Measurements from ENCODE around the gene CCDC78. TPM values are rescaled to one million over a fixed set of nuclear protein-coding genes. Genes with fewer than 3 reads are reported as not detected.

Gene CCDC78
- total RNA-seq: 0.26 and 0.76 TPM in 2 replicates

DNA sequence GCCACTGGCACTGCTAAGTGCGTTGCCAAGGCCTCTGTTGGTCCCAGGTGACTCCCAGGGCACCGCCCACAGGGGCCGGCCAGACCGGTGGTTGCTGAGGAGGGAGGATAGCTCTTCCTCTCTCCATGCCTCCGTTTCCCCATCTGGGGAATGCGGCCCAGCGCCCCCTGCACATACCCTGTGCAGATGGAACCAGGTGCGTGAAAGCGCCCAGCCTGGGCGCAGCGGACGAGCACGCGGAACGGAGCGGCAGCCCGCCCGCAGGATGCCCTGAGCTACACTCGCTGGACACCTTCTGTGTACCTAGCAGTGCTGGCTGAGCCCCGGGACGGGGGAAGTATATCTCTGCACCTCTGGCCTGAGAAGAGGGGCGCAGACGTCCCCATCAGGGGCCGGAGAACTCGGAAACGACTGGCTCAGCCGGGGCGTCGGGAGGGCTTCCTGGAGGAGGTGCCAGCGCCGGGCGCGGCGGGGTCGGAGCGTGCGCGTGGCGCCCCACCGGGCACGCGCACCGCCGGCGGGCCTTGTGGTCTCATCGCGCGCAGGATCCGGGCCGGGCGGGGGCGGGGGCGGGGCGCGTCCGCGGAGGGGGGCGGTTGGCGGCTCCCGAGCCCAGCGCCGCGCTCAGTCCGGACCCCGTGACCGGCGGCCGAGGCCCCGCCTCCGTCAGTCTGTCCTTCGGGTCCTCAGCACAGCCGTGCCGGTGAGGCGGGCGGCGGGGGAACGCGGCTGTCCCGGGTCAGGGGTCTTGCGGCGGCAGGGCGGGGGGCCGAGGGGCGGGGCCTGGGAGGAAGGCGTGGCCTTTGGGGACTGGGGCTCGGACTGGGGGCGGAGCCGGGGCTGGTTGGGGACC lies at the start of gene CCDC78, which contains the start of gene HAGHL:
CCDC78 (minus strand) TSS at position 6 of the 853 bp plus-strand sequence. CDS start 76 bp downstream, outside the sequence.
HAGHL (plus strand) TSS at position 669 of the 853 bp plus-strand sequence. CDS start 404 bp downstream, outside the sequence.
- DNase-seq (ENCODE audit: low read depth in 2 of 2): peak in 1 of 2 donors; percentile 51

DNA sequence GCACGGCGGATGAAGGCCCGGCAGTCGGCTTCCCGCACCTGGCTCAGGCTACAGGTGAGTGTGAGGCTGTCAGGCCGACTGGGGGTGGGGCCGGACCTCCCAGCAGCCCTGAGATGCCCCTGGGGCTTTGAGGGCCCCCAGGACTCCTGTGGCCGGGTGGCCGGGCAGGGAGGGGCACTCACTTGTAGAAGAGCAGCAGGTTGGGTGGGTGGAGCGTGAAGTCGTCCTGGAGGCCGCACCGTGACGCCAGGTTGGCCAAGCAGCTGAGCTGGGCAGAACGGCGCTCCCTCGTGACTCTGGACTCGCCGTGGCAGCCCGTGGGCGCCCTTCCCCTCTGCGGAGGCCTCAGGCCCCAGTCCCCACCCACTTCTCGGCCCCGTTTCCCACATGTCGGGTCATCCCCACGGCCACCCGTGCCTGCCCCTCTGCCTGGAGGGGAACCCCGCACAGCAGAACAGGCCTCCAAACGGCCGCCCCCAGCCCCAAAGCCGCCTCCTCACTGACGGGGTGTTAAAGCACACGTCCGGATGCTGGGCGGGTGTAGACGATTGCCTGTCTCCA lies 49.1 kb upstream of the CCDC78 start:
- DNase-seq (ENCODE audit: low read depth in 2 of 2): no peak

DNA sequence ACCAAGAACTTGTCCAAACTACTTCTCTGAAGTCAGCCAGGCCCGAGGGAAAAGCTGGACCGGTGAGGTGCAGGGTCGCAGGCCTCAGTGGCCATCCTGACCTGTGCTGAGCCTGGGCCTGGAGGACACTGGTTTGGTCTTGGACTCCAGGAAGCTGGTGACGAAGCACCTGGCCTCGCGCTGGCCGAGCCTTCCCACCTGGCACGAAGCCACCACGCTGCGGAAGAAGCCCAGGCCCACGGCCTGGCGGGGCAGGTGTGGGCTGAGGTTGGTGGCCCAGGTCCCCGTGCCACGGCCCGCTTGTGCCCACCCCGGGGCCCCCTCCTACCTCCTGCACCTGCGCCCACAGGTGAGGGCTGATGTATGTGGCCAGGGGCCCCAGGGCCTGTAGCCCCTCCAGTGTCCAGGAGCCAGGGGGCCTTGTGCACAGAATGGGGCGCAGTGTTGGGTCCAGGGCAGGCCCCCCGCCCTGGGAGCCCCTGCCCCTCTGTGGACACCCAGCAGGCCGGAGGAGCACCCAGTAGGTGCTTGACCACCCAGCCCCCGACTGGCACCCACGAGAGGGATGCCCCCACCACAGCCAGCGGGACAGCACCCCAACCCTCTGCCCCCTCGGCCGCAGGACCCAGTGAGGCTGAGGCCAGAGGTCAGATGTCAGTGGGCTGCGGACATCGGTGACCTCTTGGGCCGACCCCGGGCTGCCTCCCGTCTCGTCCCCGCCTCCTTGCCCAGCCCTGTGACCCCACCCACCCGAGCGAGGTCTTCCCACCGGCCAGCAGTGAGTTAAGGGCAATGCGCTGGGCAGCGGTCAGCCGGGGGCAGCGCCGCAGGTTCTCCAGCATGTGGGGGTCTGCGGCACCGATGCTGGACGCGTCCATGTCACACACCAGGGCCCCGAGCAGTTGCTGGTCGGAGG lies 48.1 kb upstream of the CCDC78 start:
- no peak for DNase-seq (ENCODE audit: low read depth in 2 of 2)

DNA sequence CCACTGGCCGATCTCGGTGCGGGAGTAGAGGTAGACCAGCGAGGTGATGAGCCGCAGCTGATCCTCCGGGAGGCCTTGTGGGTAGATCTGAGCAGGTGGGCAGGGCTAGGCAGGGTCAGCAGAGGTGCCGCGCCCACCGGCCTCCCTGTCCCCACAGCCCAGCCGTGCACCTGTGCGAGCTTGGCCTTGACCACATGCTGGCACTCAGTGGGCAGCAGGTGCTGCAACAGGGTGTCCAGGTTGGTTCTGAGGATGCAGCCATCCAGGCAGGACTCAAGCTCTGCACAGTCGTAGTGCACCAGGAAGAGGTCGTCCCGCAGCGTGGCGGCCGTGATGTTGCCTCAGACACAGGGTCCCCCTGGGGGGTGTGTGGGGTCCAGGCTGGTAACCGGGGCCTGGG lies 46.7 kb upstream of the CCDC78 start:
- DNase-seq (ENCODE audit: low read depth in 2 of 2): no peak

DNA sequence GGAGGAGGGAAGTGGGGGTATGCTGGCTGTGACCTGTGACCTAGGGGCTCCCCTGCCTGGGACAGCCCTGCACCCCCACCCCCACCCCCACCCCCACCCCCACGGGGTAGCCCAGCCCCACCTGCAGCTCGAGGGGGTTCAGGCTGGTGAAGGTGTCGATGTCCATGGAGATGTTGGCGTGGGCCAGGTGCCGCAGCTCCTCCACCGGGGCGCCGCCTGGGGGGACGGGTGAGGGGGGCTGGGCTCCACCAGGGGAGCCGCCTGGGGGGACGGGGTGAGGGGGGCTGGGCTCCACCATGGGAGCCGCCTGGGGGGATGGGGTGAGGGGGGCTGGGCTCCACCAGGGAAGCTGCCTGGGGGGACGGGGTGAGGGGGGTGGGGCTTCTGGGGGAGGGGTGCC lies 44.2 kb upstream of the CCDC78 start:
- no peak for DNase-seq (ENCODE audit: low read depth in 2 of 2)

DNA sequence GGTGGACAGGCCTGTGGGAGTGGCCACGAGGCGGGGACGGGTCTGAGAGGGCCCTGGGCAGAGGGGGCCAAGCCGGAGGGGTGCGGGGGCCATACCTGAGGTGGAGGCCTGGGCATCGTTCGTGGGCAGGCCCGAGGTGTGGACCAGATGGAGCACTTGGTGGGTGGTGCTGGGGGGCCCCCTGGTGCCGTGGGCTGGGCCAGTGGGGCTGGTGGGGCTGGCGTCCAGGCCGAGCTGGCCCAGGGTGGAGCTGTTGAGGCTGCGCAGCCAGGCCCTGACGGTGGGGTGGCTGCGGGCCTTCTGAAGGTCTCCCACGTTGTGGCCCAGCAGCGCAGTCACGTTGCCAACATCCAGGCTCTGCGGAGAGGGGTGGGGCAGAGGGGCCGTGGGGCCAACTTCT lies 43.7 kb upstream of the CCDC78 start:
- no peak for DNase-seq (ENCODE audit: low read depth in 2 of 2)

DNA sequence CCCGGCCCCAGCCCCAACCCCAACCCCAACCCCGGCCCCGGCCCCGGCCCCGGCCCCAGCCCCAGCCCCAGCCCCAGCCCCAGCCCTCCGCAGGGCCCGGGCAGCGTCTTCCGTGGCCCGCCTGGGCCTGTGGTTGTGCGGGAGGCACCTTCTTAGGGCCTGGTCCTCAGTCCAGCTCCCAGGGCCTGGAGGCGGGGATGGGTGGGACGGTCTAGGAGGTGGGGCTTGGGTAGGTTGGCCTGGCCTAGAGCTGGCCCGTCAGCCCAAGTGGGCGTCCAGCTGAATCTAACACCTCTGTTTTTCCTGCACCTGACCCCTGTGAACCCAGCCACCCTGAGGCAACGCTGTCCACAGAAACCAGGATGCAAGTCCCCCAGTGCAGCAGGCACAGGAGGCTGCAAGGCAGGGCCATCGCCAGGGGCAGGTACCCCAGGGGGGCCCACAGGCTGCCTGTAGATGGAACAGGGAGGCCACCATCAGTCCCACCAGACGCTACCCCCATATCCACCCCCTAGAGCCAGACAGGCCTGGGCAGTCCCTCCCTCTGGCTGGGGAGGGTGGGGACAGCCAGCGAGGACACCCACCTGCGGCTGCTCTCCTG lies 43.0 kb upstream of the CCDC78 start:
- no peak for DNase-seq (ENCODE audit: low read depth in 2 of 2)

DNA sequence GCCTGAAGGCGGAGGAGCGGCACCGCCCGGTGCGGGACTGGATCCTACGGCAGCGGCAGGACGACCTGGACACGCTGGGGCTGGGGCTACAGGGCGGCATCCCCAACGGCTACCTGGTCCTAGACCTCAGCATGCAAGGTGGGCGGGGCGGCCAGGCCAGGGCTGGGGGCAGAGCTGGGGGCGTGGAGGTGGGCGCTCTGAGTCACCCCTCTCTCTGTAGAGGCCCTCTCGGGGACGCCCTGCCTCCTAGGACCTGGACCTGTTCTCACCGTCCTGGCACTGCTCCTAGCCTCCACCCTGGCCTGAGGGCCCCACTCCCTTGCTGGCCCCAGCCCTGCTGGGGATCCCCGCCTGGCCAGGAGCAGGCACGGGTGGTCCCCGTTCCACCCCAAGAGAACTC lies 42.2 kb upstream of the CCDC78 start:
- DNase-seq (ENCODE audit: low read depth in 2 of 2): no peak

DNA sequence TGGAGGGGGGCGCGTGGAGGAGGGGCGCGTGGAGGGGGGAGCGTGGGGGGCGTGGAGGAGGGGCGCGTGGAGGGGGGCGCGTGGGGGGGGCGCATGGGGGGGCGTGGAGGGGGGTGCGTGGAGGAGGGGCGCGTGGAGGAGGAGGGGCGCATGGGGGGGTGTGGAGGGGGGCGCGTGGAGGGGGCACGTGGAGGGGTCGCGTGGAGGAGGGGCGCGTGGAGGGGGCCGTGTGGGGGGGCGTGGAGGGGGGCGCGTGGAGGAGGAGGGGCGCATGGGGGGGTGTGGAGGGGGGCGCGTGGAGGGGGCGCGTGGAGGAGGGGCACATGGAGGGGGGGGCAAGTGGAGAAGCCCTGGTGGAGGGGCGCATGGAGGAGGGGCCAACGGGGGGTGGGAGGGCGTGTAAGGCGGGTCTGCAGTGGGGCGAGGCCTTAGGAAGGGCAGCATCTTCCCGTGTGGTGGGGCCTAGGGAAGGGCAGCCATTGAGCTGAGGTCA lies 41.5 kb upstream of the CCDC78 start:
- no peak for DNase-seq (ENCODE audit: low read depth in 2 of 2)

DNA sequence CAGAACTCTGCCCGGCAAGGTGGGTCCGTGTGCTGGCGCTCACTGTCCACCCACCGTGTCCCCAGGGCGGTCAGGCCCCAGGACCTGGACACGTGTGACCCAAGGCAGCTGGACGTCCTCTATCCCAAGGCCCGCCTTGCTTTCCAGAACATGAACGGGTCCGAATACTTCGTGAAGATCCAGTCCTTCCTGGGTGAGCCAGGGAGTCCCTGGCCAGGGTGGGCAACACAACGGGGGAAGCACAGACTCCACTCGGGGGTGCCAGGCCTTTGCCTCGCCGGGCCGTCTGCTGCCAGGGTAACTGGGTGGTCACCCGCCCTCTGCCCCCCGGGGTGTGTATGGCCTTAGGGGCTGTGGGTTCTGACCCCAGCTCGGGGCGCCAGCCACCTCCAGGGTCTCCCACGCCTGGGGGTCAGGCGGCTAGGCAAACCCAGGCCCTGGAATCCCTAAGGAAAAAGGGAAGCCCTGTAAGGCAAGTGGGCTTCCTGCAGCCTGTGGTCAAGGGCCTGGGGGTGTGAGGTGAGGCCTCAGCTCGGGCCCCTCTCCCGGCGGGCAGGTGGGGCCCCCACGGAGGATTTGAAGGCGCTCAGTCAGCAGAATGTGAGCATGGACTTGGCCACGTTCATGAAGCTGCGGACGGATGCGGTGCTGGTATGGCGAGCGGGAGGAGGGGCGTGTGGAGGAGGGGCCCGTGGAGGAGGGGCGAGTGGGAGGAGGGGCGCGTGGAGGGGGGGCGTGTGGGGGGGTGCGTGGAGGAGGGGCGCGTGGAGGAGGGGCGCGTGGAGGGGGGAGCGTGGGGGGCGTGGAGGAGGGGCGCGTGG lies 40.8 kb upstream of the CCDC78 start:
- DNase-seq (ENCODE audit: low read depth in 2 of 2): no peak

DNA sequence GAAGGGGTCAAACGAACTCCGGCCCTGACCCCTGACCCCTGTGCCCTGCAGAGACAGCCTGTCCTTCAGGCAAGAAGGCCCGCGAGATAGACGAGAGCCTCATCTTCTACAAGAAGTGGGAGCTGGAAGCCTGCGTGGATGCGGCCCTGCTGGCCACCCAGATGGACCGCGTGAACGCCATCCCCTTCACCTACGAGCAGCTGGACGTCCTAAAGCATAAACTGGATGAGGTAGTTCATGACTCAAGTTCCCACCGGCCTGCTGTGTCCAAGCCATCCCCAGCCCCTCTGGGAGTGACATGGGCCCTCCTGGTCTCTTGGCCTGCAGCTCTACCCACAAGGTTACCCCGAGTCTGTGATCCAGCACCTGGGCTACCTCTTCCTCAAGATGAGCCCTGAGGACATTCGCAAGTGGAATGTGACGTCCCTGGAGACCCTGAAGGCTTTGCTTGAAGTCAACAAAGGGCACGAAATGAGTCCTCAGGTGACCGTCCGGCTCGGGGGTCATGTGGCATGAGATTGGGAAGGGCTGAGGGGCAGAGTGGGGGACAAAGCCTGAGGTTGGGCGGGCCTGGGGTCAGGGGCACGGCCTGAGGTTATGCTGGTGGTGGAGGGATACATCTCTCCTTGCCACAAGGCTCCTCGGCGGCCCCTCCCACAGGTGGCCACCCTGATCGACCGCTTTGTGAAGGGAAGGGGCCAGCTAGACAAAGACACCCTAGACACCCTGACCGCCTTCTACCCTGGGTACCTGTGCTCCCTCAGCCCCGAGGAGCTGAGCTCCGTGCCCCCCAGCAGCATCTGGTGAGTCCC lies 40.0 kb upstream of the CCDC78 start:
- no peak for DNase-seq (ENCODE audit: low read depth in 2 of 2)

DNA sequence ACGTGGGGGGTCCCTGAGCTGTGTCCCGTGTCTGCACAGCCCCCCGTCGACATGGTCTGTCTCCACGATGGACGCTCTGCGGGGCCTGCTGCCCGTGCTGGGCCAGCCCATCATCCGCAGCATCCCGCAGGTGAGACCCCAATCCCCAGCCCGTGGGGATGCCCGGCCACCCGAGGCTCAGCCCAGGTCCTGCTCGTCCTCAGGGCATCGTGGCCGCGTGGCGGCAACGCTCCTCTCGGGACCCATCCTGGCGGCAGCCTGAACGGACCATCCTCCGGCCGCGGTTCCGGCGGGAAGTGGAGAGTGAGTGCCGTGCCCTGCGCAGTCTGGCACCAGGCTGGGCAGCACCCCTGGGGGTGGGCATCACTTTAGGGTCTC lies 39.2 kb upstream of the CCDC78 start:
- no peak for DNase-seq (ENCODE audit: low read depth in 2 of 2)

DNA sequence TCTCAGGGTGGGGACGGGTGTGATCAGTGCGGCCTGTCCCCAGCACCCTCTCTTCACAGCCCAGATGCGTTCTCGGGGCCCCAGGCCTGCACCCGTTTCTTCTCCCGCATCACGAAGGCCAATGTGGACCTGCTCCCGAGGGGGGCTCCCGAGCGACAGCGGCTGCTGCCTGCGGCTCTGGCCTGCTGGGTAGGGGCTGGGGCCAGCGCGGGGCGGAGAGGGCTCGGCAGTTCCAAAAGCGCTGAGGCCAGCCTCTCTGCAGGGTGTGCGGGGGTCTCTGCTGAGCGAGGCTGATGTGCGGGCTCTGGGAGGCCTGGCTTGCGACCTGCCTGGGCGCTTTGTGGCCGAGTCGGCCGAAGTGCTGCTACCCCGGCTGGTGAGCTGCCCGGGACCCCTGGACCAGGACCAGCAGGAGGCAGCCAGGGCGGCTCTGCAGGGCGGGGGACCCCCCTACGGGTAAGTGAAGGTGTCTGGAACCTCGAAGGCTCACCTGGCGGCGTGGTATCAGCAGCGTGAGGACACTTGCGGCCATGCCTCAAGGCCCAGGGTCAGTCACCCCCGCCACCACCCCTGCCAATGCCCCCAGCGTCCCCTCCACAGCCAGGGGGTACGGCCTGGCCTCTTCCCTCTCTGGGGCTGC lies 38.7 kb upstream of the CCDC78 start:
- no peak for DNase-seq (ENCODE audit: low read depth in 2 of 2)

DNA sequence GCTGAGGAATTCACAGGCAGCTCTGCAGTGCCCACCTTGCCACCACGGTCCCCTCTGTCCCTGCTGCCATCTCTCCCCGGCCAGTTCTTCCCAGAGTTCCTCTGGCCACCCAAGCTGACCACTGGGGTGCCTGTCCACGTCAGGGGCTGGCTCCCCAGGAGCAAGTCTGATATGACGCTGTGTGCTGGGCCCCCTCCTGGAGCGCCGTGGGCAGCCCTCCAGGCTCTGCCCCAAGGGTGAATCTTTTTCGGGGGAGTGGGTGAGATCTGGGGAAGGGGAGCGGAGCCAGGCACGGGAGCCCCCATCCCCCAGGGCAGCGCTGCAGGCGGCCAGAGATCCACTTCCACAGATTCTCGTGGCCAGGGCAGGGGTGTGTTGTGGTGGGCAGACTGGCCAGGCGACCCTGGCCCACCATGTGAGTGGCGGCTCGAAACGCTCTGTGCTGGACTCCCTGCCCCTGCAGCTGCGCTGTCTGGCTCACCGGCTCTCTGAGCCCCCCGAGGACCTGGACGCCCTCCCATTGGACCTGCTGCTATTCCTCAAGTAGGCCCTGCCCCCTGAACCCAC lies 38.0 kb upstream of the CCDC78 start:
- no peak for DNase-seq (ENCODE audit: low read depth in 2 of 2)

DNA sequence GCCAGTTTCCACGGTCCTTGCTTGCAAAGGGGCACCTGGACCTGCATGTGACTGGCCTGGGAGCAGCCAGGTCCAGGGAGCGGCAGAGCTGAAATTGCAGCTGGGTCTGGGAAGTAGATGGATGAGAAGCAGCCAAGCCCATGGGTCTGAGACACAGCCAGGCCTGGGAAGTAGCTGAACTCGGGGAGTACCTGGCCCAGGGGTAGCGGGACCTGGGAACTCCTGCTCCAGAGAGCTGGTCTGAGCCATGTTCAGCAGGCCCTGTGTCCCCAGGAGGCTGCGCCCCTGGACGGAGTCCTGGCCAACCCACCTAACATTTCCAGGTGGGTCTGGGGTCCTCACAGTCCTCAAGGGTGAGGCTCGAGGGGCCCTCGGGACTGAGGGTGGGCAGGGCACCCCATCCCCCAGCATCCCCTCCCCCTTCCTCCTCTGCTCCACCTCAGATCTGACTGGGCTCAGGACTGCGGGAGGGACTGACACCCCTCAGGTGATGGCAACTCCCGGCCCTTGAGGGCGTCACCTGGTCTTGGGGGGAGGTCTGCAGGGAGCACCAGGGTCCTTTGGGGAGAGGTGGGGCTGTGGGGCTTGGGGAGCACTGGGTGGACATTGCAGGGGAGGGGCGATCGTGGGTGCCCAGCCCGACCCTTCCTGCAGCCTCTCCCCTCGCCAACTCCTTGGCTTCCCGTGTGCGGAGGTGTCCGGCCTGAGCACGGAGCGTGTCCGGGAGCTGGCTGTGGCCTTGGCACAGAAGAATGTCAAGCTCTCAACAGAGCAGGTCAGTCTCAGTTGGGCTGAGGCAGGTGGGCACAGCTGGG lies 37.3 kb upstream of the CCDC78 start:
- no peak for DNase-seq (ENCODE audit: low read depth in 2 of 2)

DNA sequence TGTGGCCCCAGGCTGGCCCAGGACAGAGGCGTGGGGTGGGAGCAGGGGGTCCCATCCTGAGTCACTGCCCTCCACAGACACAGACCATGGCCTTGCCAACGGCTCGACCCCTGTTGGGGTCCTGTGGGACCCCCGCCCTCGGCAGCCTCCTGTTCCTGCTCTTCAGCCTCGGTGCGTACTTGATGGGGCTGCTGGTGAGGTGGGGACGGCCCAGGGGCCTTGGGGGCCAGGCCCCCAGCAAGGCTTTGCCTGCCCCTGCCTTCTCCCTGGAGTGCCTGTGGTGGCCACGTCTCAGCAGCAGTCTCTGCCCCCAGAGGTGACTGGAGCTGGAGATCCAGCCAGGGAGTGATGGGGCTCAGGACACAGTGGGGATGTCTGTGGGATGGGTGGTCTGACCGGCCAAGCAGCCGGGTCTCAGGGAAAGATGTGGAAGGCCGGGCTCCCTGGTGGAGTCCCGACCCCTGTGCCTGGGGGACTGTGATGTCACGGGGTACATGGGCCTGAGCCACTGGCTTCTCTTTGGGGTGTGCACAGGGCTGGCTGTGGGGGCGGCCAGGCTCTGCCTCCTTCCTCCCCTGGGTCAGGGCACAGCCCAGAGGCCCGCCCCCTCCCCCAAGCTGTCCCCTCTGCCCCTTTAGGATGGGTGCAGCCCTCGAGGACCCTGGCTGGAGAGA lies 36.5 kb upstream of the CCDC78 start:
- DNase-seq (ENCODE audit: low read depth in 2 of 2): no peak
